Measurements from ENCODE around the gene ZNF684.
"Not testable (repeated sequence)": the region's sequence is repeated elsewhere in the genome, so short reads cannot be mapped to it uniquely, and the experiment has no call there.

Gene ZNF684

GRCh38 chr1:40556121-40556520, 24.7 kb downstream of the ZNF684 start:
- no peak for DNase-seq (ENCODE audit: low read depth in 1 of 2, low spot score in 1 of 2)
- Histone ChIP-seq H3K27ac (replicated peaks) (no peak overlapping the region), H3K4me3 (replicated peaks; ENCODE audit: insufficient read depth, low read length) (no peak overlapping the region), H3K27me3 (ENCODE audit: insufficient read depth, poor library complexity, severe bottlenecking) (no peaks in the 10 kb centered on the region)
- TF ChIP-seq POLR2AphosphoS5 (IDR thresholded peaks at IDR 0.05; ENCODE audit: low read depth) (no peak), GABPA (IDR thresholded peaks at IDR 0.05; ENCODE audit: low read depth) (no peak), SPI1 (IDR thresholded peaks at IDR 0.05; ENCODE audit: borderline replicate concordance, low read depth) (no peak)
- TF ChIP-seq, protein P1, sequence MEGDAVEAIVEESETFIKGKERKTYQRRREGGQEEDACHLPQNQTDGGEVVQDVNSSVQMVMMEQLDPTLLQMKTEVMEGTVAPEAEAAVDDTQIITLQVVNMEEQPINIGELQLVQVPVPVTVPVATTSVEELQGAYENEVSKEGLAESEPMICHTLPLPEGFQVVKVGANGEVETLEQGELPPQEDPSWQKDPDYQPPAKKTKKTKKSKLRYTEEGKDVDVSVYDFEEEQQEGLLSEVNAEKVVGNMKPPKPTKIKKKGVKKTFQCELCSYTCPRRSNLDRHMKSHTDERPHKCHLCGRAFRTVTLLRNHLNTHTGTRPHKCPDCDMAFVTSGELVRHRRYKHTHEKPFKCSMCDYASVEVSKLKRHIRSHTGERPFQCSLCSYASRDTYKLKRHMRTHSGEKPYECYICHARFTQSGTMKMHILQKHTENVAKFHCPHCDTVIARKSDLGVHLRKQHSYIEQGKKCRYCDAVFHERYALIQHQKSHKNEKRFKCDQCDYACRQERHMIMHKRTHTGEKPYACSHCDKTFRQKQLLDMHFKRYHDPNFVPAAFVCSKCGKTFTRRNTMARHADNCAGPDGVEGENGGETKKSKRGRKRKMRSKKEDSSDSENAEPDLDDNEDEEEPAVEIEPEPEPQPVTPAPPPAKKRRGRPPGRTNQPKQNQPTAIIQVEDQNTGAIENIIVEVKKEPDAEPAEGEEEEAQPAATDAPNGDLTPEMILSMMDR (IDR thresholded peaks at IDR 0.05; ENCODE audit: insufficient read depth, low read length), result no peak
- TF ChIP-seq, protein P2, sequence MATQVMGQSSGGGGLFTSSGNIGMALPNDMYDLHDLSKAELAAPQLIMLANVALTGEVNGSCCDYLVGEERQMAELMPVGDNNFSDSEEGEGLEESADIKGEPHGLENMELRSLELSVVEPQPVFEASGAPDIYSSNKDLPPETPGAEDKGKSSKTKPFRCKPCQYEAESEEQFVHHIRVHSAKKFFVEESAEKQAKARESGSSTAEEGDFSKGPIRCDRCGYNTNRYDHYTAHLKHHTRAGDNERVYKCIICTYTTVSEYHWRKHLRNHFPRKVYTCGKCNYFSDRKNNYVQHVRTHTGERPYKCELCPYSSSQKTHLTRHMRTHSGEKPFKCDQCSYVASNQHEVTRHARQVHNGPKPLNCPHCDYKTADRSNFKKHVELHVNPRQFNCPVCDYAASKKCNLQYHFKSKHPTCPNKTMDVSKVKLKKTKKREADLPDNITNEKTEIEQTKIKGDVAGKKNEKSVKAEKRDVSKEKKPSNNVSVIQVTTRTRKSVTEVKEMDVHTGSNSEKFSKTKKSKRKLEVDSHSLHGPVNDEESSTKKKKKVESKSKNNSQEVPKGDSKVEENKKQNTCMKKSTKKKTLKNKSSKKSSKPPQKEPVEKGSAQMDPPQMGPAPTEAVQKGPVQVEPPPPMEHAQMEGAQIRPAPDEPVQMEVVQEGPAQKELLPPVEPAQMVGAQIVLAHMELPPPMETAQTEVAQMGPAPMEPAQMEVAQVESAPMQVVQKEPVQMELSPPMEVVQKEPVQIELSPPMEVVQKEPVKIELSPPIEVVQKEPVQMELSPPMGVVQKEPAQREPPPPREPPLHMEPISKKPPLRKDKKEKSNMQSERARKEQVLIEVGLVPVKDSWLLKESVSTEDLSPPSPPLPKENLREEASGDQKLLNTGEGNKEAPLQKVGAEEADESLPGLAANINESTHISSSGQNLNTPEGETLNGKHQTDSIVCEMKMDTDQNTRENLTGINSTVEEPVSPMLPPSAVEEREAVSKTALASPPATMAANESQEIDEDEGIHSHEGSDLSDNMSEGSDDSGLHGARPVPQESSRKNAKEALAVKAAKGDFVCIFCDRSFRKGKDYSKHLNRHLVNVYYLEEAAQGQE (IDR thresholded peaks at IDR 0.05; ENCODE audit: insufficient replicate concordance, low read depth), result no peak

DNA sequence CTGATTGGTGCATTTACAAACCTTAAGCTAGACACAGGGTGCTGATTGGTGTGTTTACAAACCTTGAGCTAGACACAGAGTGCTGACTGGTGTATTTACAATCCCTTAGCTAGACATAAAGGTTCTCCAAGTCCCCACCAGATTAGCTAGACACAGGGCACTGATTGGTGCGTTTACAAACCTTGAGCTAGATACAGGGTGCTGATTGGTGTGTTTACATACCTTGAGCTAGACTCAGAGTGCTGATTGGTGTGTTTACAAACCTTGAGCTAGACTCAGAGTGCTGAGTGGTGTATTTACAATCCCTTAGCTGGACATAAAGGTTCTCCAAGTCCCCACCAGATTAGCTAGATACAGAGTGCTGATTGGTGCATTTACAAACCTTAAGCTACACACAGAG, 26.8 kb downstream of the ZNF684 start:
- not testable (repeated sequence) for H3K4me3 ChIP-seq (replicated peaks; ENCODE audit: insufficient read depth, low read length); H3K27me3 ChIP-seq (ENCODE audit: insufficient read depth, poor library complexity, severe bottlenecking)

GRCh38 chr1:40562185-40562584, 30.7 kb downstream of the ZNF684 start:
- DNase-seq (ENCODE audit: low read depth in 1 of 2, low spot score in 1 of 2), result no peak
- Histone ChIP-seq H3K27me3 (ENCODE audit: insufficient read depth, poor library complexity, severe bottlenecking) (no peaks in the 10 kb centered on the region), H3K27ac (replicated peaks) (no peak overlapping the region), H3K4me3 (replicated peaks; ENCODE audit: insufficient read depth, low read length) (no peak overlapping the region)
- TF ChIP-seq SPI1 (IDR thresholded peaks at IDR 0.05; ENCODE audit: borderline replicate concordance, low read depth), result no peak
- TF ChIP-seq, protein P1 (IDR thresholded peaks at IDR 0.05; ENCODE audit: insufficient read depth, low read length), result no peak

More for the DNA sequence above, 26.8 kb downstream of the ZNF684 start:
- not testable (repeated sequence) for DNase-seq (ENCODE audit: low read depth in 1 of 2, low spot score in 1 of 2); H3K27ac ChIP-seq (replicated peaks)

DNA sequence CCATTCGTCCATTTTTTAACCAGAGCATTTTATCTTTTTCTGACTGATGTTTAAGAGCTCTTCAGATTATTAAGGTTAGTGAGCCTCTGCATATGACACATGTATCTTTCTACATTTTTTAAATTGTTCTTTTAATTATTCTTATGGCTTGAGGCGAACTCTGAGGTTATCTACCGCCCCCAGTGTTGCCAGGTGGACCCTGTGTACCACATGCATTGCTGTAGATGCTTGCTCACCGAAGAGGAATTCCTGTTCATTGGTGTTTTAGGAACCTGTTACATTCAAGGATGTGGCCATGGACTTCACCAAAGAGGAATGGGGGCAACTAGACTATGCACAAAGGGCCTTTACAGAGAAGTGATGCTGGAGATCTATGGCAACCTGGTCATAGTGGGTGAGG, 31.8 kb downstream of the ZNF684 start:
- TF ChIP-seq, protein P1 (IDR thresholded peaks at IDR 0.05; ENCODE audit: insufficient read depth, low read length), result no peak
- TF ChIP-seq POLR2AphosphoS5 (IDR thresholded peaks at IDR 0.05; ENCODE audit: low read depth) (no peak), SPI1 (IDR thresholded peaks at IDR 0.05; ENCODE audit: borderline replicate concordance, low read depth) (no peak), GABPA (IDR thresholded peaks at IDR 0.05; ENCODE audit: low read depth) (no peak)
- TF ChIP-seq, protein P2 (IDR thresholded peaks at IDR 0.05; ENCODE audit: insufficient replicate concordance, low read depth), result no peak
- Histone ChIP-seq H3K27me3 (ENCODE audit: insufficient read depth, poor library complexity, severe bottlenecking) (no peaks in the 10 kb centered on the region), H3K4me3 (replicated peaks; ENCODE audit: insufficient read depth, low read length) (no peak overlapping the region), H3K27ac (replicated peaks) (no peak overlapping the region)
- DNase-seq (ENCODE audit: low read depth in 1 of 2, low spot score in 1 of 2), result no peak

Data from HL-60 (cell line).